ENCODE results near the gene CHST3. TPM values are rescaled to one million over a fixed set of nuclear protein-coding genes. Genes with fewer than 3 reads are reported as not detected.

The CHST3 gene
- total and polyA plus RNA-seq, 4 donors = 2.2 to 13.7 (median 8.0) TPM

DNA sequence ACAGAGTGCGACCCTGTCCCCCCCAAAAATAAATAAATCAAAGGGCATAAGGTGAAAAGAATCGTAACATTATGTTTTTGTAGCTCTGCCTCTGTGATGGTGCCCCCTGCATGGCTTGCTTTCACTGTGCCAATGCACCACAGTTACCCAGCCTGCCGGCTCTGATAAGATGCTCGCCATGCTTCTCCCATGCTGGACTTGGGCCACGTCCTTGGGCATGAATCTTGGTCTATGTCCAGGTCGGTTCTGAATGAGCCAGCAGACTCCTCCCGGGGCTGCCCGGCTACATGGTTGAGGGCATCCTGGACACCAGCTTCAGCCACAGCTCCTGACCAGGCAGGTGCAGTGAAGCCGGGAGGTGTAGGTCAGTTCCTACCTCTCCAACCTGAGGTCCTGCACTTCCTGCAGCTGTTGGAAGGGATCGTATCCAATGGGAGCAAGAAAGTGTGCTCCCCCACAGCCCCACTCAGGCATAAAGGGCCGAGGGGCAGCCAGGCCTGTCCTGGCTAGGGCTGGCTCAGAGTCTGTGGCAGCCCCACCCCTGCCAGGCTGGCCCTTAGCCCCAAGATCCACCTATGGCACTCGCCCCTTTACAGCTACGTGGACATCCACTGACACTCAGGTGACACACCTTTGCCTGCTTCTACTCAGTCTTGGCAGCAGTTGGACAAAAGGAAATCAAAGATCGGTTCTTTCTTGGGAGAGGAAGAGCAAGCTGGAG lies 34.1 kb downstream of the CHST3 start:
- Histone ChIP-seq H3K4me3 (no peak overlapping the region), H3K27ac (ENCODE audit: low read depth in 1 of 2, low read length in 1 of 2) (peak overlapping the region; percentile 68 to 74), H3K36me3 (ENCODE audit: control insufficient read depth in 4 of 4, insufficient read depth in 4 of 4, low read length in 4 of 4) (no peaks in the 10 kb centered on the region), H3K4me1 (ENCODE audit: control insufficient read depth in 5 of 5, insufficient read depth in 5 of 5, low read length in 5 of 5) (peaks cover 19 to 66% (median 32%) of the 10 kb centered on the region in 5 donors), H3K27me3 (ENCODE audit: control insufficient read depth in 3 of 3, insufficient read depth in 3 of 3, low read length in 2 of 3) (no peaks in the 10 kb centered on the region), H3K9me3 (ENCODE audit: control insufficient read depth in 4 of 4, insufficient read depth in 3 of 4, low read length in 3 of 4) (no peaks in the 10 kb centered on the region), H3K9ac (ENCODE audit: insufficient read depth in 1 of 2, low read length in 2 of 2) (peak overlapping the region in 1 of 2 donors; percentile 20)
- DNase-seq (no peak), ATAC-seq (ENCODE audit: insufficient read depth, low FRiP score) (no peak)
- 61 to 81% methylated on average over 14 of the region's 14 CpGs for WGBS, 2 donors
- TF ChIP-seq, protein P1, sequence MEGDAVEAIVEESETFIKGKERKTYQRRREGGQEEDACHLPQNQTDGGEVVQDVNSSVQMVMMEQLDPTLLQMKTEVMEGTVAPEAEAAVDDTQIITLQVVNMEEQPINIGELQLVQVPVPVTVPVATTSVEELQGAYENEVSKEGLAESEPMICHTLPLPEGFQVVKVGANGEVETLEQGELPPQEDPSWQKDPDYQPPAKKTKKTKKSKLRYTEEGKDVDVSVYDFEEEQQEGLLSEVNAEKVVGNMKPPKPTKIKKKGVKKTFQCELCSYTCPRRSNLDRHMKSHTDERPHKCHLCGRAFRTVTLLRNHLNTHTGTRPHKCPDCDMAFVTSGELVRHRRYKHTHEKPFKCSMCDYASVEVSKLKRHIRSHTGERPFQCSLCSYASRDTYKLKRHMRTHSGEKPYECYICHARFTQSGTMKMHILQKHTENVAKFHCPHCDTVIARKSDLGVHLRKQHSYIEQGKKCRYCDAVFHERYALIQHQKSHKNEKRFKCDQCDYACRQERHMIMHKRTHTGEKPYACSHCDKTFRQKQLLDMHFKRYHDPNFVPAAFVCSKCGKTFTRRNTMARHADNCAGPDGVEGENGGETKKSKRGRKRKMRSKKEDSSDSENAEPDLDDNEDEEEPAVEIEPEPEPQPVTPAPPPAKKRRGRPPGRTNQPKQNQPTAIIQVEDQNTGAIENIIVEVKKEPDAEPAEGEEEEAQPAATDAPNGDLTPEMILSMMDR (IDR thresholded peaks at IDR 0.05; ENCODE audit: control extremely low read depth, extremely low read depth) = no peak

DNA sequence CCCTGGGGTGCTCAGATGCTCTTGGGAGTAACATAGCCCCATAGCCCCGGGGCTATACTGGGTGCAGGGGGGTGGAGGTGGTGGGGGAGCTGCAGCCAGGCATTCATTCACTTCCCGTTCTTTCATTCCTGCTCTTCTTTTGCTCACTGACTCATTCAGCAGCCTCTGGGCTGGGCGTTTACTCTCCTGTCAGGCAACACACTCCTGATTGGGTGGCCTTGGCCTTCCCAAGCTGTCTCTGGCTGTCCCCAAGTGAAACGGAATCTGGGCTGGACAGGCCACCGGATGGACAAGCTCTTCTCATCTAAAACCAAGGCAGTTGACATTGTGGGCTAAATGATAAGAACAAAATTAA lies 34.6 kb downstream of the CHST3 start:
- H3K36me3 ChIP-seq (ENCODE audit: control insufficient read depth in 4 of 4, insufficient read depth in 4 of 4, low read length in 4 of 4) = no peaks in the 10 kb centered on the region
- TF ChIP-seq, protein P1 (IDR thresholded peaks at IDR 0.05; ENCODE audit: control extremely low read depth, extremely low read depth) = no peak
- 43 to 74% methylated on average over 5 of the region's 5 CpGs for WGBS, 2 donors
- DNase-seq (peak; percentile 73 to 82 (median 78)), ATAC-seq (ENCODE audit: insufficient read depth, low FRiP score) (peak; percentile 51)
- no peak overlapping the region for H3K4me3 ChIP-seq
- peak overlapping the region; percentile 69 to 74 for H3K27ac ChIP-seq (ENCODE audit: low read depth in 1 of 2, low read length in 1 of 2)
- peaks cover 19 to 66% (median 32%) of the 10 kb centered on the region in 5 donors for H3K4me1 ChIP-seq (ENCODE audit: control insufficient read depth in 5 of 5, insufficient read depth in 5 of 5, low read length in 5 of 5)
- H3K27me3 ChIP-seq (ENCODE audit: control insufficient read depth in 3 of 3, insufficient read depth in 3 of 3, low read length in 2 of 3) = no peaks in the 10 kb centered on the region
- peak overlapping the region in 1 of 2 donors; percentile 58 for H3K9ac ChIP-seq (ENCODE audit: insufficient read depth in 1 of 2, low read length in 2 of 2)
- no peaks in the 10 kb centered on the region for H3K9me3 ChIP-seq (ENCODE audit: control insufficient read depth in 4 of 4, insufficient read depth in 3 of 4, low read length in 3 of 4)

DNA sequence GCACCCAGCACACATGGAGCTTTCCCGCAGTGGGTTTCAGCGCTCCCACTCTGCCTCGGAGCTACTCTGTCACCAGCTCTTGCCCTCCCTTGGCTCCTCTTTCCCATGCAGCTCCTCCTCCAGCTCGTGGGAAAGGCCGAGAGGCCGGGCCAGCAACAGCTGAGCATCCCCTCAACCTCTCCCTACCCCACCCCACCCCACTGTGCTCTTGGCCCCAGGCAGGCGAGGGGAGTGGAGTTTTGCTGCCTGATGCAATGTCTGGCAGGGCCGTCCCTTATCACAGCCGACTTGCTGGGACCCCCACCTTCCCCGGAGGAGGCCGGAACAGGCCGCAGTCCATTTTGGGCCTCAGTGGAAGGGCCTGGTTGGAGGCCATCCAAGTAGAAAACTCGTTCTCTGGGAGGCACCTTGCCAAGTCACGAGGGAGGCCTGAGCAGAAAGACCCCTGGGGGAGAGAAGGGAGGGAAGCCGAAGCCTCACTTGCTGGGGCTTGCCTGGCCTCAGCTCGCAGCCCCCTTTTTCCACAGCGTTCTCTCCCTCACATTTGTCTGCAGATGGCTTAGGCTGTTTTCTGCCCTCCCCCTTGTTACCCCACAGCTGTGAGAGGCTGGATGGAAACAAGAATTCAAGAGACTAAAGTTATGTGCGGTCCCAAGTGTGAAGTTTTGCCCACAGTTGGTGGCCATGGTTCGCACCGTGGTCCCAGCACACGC lies 35.3 kb downstream of the CHST3 start:
- no peak for ATAC-seq (ENCODE audit: insufficient read depth, low FRiP score)
- TF ChIP-seq, protein P1 (IDR thresholded peaks at IDR 0.05; ENCODE audit: control extremely low read depth, extremely low read depth) = no peak
- Histone ChIP-seq H3K4me3 (no peak overlapping the region), H3K9ac (ENCODE audit: insufficient read depth in 1 of 2, low read length in 2 of 2) (peak overlapping the region in 1 of 2 donors; percentile 58), H3K36me3 (ENCODE audit: control insufficient read depth in 4 of 4, insufficient read depth in 4 of 4, low read length in 4 of 4) (no peaks in the 10 kb centered on the region), H3K27me3 (ENCODE audit: control insufficient read depth in 3 of 3, insufficient read depth in 3 of 3, low read length in 2 of 3) (no peaks in the 10 kb centered on the region), H3K27ac (ENCODE audit: low read depth in 1 of 2, low read length in 1 of 2) (peak overlapping the region; percentile 69 to 74), H3K4me1 (ENCODE audit: control insufficient read depth in 5 of 5, insufficient read depth in 5 of 5, low read length in 5 of 5) (peaks cover 19 to 66% (median 32%) of the 10 kb centered on the region in 5 donors), H3K9me3 (ENCODE audit: control insufficient read depth in 4 of 4, insufficient read depth in 3 of 4, low read length in 3 of 4) (no peaks in the 10 kb centered on the region)
- 46 to 63% methylated on average over 19 to 21 of the region's 21 CpGs for WGBS, 2 donors
- DNase-seq = peak; percentile 99 to 100 (median 100)

Measured in lung (tissue), 12 donors.